ENCODE measurements around the gene VEGFB.
A peak's percentile ranks its signal among the peaks of the same experiment; 100 is the strongest.

Gene VEGFB

DNA sequence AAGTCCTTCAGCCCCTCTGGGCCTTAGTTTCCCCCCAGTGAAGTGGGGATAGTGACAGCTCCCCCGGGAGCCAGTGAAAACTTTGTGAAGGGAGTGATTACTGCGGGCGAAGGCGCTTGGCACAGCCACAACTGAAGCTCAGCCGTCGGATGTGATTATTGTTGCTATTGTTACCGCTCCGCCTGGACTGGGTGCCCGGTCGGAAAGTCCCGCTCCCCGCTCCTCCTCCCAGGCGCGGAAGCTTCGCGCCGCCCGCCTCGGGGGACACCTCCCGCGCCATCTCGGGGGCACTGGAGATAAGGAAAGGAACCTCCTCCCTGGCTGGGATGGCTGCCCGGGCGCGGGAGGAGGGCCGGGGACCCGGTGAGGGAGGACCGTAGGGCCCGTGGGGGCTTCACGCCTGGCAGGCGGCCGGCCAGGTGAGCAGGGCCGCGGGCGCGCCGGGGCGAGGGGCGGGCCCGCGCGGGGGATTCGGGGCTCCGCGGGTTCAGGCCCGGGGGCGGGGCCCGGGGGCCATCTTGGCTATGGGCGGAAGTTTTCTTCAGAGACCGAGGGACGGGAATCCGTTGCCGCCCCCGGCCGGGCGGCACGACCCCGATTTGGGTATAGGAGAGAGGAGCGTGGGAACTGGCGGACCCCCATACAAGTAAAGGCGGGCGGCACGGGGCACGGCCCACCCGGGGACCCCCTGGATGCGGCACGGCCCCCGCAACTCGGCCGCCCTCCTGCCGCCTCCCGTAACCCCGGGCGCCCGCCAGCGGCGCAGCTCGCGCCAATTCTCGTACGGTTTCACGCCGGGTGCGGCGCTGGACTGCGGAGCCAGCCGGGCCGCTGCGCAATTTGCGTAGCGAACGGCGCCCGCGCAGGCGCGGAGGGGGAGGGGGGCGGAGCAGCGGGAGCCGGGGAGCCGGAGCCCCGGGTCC, 50.8 kb downstream of the VEGFB start, which contains the start of gene GPR137:
TSS of gene GPR137 (plus strand) at position 887 of the 923 bp plus-strand sequence. CDS start 677 bp downstream, outside the sequence.
- peak; percentile 90 to 92 for DNase-seq

DNA sequence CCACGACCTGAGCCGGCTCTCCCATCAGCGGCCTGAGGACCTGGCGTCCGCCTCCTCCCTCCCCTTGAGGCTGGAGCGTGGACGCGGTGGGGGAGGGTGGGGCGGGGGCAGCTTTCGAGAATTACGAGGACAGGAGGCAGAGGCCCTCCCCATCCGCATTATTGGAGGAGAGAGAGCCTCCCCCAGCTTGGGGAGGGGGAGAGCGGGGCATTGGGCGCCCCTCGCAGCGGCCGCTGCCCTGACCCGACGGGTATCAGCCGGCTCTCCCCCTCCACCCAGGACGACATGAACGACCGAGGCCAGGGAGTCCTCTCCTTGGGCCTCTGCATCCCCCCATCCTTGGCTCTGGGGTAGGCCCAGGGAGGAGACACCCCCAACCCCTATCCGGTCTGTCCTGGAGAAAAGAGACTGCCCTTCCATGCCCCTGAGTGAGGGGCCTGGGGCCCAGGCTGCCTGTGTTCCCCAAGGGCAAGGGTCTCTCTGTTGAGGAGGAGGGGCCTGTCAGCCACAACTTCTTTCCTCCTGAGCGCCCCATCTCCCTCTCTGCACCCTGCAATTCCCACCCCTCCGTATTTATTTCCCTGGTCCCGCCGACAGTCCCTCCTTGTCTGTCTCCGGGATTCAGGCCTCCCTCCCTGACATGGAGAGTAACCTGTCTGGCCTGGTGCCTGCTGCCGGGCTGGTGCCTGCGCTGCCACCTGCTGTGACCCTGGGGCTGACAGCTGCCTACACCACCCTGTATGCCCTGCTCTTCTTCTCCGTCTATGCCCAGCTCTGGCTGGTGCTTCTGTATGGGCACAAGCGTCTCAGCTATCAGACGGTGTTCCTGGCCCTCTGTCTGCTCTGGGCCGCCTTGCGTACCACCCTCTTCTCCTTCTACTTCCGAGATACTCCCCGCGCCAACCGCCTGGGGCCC, 51.8 kb downstream of the VEGFB start:
- peak; percentile 23 to 32 for DNase-seq

DNA sequence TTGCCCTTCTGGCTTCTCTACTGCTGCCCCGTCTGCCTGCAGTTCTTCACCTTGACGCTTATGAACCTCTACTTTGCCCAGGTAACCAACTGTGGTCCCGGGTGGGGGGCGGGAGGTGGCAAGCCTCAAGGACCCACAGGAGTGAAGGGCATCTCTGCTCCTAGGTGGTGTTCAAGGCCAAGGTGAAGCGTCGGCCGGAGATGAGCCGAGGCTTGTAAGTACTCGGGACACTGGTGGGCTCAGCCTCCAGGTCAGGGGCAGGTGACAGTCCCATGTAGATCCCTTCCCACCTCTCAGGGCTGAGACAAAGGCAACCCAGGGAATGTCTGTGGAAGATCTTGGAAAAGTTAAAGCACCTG, 52.4 kb downstream of the VEGFB start:
- no peak for DNase-seq

DNA sequence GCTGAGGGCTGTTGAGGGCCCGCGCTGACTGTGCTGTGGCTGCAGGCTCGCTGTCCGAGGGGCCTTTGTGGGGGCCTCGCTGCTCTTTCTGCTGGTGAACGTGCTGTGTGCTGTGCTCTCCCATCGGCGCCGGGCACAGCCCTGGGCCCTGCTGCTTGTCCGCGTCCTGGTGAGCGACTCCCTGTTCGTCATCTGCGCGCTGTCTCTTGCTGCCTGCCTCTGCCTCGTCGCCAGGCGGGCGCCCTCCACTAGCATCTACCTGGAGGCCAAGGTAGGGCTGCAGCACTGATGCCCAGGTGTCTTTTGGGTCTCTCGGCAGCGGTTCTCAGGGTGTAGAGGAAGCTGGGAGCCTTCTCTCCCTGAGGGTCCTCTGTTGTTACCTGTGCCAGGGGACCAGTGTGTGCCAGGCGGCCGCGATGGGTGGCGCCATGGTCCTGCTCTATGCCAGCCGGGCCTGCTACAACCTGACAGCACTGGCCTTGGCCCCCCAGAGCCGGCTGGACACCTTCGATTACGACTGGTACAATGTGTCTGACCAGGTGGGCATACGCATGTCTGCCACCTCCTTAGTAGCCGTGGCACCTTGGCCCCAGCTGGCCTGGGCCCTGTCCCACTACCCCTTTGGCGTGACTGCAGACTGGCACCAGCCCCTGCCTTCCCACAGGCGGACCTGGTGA, 53.4 kb downstream of the VEGFB start:
- no peak for DNase-seq

DNA sequence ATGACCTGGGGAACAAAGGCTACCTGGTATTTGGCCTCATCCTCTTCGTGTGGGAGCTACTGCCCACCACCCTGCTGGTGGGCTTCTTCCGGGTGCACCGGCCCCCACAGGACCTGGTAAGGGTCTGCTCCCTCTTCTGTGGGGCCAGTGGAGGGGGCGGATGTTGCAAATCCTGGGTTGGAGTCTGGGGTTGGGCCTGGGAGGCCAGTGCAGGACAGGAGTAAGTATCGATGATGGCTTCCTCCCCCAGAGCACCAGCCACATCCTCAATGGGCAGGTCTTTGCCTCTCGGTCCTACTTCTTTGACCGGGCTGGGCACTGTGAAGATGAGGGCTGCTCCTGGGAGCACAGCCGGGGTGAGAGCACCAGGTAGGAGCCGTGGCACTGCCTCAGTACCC, 54.0 kb downstream of the VEGFB start:
- DNase-seq = no peak
